Lung (tissue), 12 donors: ENCODE data around the gene GUCA2A. TPM values are rescaled to one million over a fixed set of nuclear protein-coding genes. Genes with fewer than 3 reads are reported as not detected.

ENCODE experiments used
- ATAC-seq: fragments of 200-7000 bp; cut with Tn5 transposase; one replicate; pipeline ENCODE4 v1.9.1; 2020; ENCODE audit warnings: moderate number of reproducible peaks; ENCODE audit not compliant: insufficient read depth, low FRiP score
- DNase-seq, 3 donors: peaks; one replicate each; pipeline ENCODE4 v3.0.0-alpha.2; 2013 to 2017
- H3K27ac ChIP-seq, 2 donors: one replicate each; pipeline ENCODE4 v1.5.1; 2013; ENCODE audit warnings: mild to moderate bottlenecking in 2 of 2, moderate library complexity in 2 of 2, control low read depth in 1 of 2, inconsistent platforms in 1 of 2, low read depth in 1 of 2, low read length in 1 of 2
- H3K27me3 ChIP-seq, 3 donors: one replicate each; pipeline ENCODE4 v1.5.1; 2013; ENCODE audit warnings: low read length in 2 of 3; ENCODE audit not compliant: control insufficient read depth in 3 of 3, insufficient read depth in 3 of 3
- H3K36me3 ChIP-seq, 4 donors: one replicate each; pipeline ENCODE4 v1.5.1; 2013; ENCODE audit warnings: low read length in 4 of 4, mild to moderate bottlenecking in 1 of 4, moderate library complexity in 1 of 4; ENCODE audit not compliant: control insufficient read depth in 4 of 4, insufficient read depth in 4 of 4
- H3K4me1 ChIP-seq, 5 donors: one replicate each; pipeline ENCODE4 v1.5.1; 2013; ENCODE audit warnings: low read length in 5 of 5, mild to moderate bottlenecking in 2 of 5, moderate library complexity in 1 of 5; ENCODE audit not compliant: control insufficient read depth in 5 of 5, insufficient read depth in 5 of 5
- H3K4me3 ChIP-seq: one replicate; pipeline ENCODE4 v1.5.1; 2013; ENCODE audit warnings: mild to moderate bottlenecking, control low read depth, moderate library complexity
- H3K9ac ChIP-seq, 2 donors: one replicate each; pipeline ENCODE4 v1.5.1; 2013; ENCODE audit warnings: low read length in 2 of 2, control low read depth in 1 of 2; ENCODE audit not compliant: insufficient read depth in 1 of 2
- H3K9me3 ChIP-seq, 4 donors: one replicate each; pipeline ENCODE4 v1.5.1; 2013; ENCODE audit warnings: low read length in 3 of 4, mild to moderate bottlenecking in 1 of 4, moderate library complexity in 1 of 4; ENCODE audit not compliant: control insufficient read depth in 4 of 4, insufficient read depth in 3 of 4
- whole genome bisulfite sequencing, 2 donors: extraction: QIAGEN DNeasy Blood & Tissue Kit; methylation state at CpG; one replicate each; pipeline ENCODE4 v1.1.7; 2013; 5-methylcytosine and 5-hydroxymethylcytosine counted together
- polyA plus RNA-seq, 2 donors: library from polyadenylated mRNA; stranded (reverse); fragments of 200-250 nt; gene quantifications; one replicate each; pipeline ENCODE4 v1.2.1, GENCODE V29; 2013
- total RNA-seq, 2 donors: library from RNA; depleted of rRNA in 1 of 2; stranded (reverse); fragments of >200 nt in 1 of 2; gene quantifications; one replicate each; pipeline ENCODE4 v1.2.1, GENCODE V29; 2014 to 2021
- TF ChIP-seq, protein P1 (sequence below): IDR thresholded peaks from 2 replicates; pipeline ENCODE4 v1.5.1; 2012; ENCODE audit warnings: mild to moderate bottlenecking; ENCODE audit errors: control extremely low read depth, extremely low read depth
- donor health status: control.
- donor health status: control.
- donor health status: Bipolar disorder and iron deficiency.
- donor health status: healthy.
- donor health status: DM: yes; HTN: yes; CAD: no.

The GUCA2A gene
- total and polyA plus RNA-seq, 4 donors: 0.28 to 0.29 TPM; not detected in 2

DNA sequence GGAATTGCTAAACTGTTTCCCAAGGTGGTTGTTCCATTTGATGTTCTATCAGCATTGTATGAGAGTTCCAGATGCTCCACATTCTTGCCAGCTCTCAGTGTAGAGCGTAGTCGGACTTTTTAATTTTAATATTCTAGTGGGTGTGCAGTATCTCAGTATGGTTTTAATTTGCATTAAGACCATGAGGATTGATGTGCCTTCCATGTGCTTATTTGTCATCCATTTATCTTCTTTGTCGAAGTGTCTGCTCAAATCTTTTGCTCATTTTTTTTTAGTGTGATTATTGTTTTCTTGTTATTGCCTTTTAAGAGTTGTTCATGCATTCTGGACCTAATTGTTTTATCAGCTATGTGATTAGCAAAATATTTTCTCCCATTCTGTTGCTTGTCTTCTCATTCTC, 25.1 kb downstream of the GUCA2A start:
- no peak for ATAC-seq
- TF ChIP-seq, protein P1, sequence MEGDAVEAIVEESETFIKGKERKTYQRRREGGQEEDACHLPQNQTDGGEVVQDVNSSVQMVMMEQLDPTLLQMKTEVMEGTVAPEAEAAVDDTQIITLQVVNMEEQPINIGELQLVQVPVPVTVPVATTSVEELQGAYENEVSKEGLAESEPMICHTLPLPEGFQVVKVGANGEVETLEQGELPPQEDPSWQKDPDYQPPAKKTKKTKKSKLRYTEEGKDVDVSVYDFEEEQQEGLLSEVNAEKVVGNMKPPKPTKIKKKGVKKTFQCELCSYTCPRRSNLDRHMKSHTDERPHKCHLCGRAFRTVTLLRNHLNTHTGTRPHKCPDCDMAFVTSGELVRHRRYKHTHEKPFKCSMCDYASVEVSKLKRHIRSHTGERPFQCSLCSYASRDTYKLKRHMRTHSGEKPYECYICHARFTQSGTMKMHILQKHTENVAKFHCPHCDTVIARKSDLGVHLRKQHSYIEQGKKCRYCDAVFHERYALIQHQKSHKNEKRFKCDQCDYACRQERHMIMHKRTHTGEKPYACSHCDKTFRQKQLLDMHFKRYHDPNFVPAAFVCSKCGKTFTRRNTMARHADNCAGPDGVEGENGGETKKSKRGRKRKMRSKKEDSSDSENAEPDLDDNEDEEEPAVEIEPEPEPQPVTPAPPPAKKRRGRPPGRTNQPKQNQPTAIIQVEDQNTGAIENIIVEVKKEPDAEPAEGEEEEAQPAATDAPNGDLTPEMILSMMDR: no peak
- Histone ChIP-seq H3K27me3 (peaks cover 0 to 2% (median 0%) of the 10 kb centered on the region in 3 donors), H3K27ac (no peak overlapping the region), H3K4me3 (no peak overlapping the region), H3K9ac (no peak overlapping the region), H3K9me3 (no peaks in the 10 kb centered on the region), H3K36me3 (no peaks in the 10 kb centered on the region), H3K4me1 (peaks cover 0 to 6% (median 0%) of the 10 kb centered on the region in 5 donors)
- no peak for DNase-seq
- WGBS, 2 donors: 92 to 94% methylated on average over 3 of the region's 3 CpGs

DNA sequence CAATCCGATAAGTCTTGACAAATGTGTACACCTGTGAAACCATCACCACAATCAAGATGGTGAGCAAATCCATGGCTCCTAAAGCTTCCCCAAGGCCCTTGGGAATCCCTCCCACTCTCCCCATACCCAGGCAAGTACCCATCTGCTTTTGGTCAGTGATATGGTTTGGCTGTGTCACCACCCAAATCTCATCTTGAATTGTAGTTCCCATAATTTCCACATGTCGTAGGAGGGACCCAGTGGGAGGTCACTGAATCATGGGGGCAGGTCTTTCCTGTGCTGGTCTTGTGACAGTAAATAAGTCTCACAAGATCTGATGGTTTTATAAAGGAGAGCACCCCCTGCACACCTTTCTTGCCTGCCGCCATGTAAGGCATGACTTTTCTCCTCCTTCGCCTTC, 26.0 kb downstream of the GUCA2A start:
- TF ChIP-seq, protein P1: no peak
- peaks cover 0 to 3% (median 0%) of the 10 kb centered on the region in 5 donors for H3K4me1 ChIP-seq
- ATAC-seq: no peak

DNA sequence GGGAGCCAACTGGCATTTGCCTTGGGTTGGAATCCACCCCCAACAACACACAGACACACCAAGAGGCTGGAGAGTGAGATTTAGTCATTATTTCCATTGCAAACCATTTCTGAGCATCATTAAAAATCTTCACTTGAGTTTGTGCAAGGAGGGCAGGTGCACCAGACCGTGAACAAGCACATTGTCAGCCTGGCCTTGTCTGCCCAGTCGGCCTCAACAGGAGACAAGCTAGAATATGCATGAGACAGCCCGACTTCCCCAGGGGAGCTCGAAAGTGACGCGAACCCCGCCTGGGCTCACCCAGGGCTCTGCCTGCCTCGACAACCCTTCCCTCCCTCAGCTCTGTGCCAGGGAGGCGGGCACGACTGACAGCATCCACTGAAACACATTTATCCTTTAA, 26.8 kb downstream of the GUCA2A start:
- WGBS, 2 donors: 85 to 87% methylated on average over 10 of the region's 10 CpGs
- no peak for ATAC-seq
- H3K4me1 ChIP-seq: peaks cover 0 to 3% (median 0%) of the 10 kb centered on the region in 5 donors

More for the DNA sequence above, 26.0 kb downstream of the GUCA2A start:
- no peak overlapping the region for H3K9ac ChIP-seq
- whole genome bisulfite sequencing, 2 donors: 91 to 93% methylated on average over 4 of the region's 4 CpGs
- H3K27ac ChIP-seq: no peak overlapping the region
- no peaks in the 10 kb centered on the region for H3K36me3 ChIP-seq
- no peak for DNase-seq
- H3K27me3 ChIP-seq: no peaks in the 10 kb centered on the region
- H3K9me3 ChIP-seq: no peaks in the 10 kb centered on the region
- no peak overlapping the region for H3K4me3 ChIP-seq

More for the DNA sequence above, 26.8 kb downstream of the GUCA2A start:
- Histone ChIP-seq H3K27ac (no peak overlapping the region), H3K36me3 (no peaks in the 10 kb centered on the region), H3K9ac (no peak overlapping the region), H3K9me3 (no peaks in the 10 kb centered on the region), H3K27me3 (no peaks in the 10 kb centered on the region), H3K4me3 (no peak overlapping the region)
- no peak for DNase-seq
- TF ChIP-seq, protein P1: no peak
